ENCODE data around the gene ITGB6.

Gene ITGB6

DNA sequence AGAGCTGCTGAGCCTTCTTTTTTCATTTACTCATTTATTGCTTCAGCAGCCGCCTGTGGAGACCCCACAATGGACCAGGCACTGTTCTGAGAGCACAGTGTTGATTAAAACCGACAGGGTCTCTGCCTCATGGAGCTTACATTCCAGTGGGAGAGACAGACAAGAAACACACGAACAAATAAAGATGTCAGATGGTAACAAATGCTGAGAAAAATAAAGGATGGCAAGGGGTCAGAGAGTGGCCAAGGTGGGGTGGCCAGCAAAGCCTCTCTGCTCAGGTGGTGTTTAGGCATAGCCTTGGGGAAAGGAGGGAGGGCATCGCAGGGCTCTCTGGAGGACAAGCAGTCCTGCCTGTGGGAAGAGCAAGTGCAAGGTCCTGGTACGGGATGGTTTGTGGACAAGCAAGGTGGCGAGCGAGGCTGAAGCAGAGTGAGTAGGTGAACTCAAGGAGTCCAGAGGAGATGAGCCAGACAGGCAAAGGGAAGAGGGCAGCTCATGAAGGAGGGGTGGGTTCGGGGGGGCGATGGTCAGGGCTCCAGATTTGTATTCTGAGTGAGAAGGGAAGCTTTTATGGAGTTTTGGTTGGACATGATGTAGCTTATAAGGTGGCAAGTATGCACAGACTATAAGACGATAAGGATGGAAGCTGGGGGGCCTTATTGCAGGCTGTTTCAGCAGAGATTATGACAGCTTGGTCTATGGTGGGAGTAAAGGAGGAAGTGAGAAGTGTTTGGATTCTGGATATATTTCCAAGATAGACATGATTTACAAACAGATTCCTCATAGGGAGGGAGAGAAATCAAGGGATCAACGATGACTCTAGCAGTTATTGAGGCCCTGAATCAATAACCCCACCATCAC lies 8.8 kb upstream of the ITGB6 start:
- H3K9me3 ChIP-seq (ENCODE audit: control insufficient read depth, low read length), result no peaks in the 10 kb centered on the region
- no peak overlapping the region for H3K4me3 ChIP-seq (ENCODE audit: low read depth, low read length)
- H3K9ac ChIP-seq, result no peak overlapping the region
- H3K27me3 ChIP-seq (ENCODE audit: control insufficient read depth, insufficient read depth, low read length), result no peaks in the 10 kb centered on the region
- H3K27ac ChIP-seq, result peak overlapping the region; percentile 48
- H2AFZ ChIP-seq, result peak overlapping the region; percentile 76
- H3K79me2 ChIP-seq, result no peaks in the 10 kb centered on the region
- no peak overlapping the region for H3K4me2 ChIP-seq (ENCODE audit: low read length)
- H3K4me1 ChIP-seq, result peaks cover 13% of the 10 kb centered on the region
- TF ChIP-seq, protein P1, sequence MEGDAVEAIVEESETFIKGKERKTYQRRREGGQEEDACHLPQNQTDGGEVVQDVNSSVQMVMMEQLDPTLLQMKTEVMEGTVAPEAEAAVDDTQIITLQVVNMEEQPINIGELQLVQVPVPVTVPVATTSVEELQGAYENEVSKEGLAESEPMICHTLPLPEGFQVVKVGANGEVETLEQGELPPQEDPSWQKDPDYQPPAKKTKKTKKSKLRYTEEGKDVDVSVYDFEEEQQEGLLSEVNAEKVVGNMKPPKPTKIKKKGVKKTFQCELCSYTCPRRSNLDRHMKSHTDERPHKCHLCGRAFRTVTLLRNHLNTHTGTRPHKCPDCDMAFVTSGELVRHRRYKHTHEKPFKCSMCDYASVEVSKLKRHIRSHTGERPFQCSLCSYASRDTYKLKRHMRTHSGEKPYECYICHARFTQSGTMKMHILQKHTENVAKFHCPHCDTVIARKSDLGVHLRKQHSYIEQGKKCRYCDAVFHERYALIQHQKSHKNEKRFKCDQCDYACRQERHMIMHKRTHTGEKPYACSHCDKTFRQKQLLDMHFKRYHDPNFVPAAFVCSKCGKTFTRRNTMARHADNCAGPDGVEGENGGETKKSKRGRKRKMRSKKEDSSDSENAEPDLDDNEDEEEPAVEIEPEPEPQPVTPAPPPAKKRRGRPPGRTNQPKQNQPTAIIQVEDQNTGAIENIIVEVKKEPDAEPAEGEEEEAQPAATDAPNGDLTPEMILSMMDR (IDR thresholded peaks at IDR 0.05), result no peak
- H3K36me3 ChIP-seq (ENCODE audit: control insufficient read depth, insufficient read depth, low read length), result no peaks in the 10 kb centered on the region

DNA sequence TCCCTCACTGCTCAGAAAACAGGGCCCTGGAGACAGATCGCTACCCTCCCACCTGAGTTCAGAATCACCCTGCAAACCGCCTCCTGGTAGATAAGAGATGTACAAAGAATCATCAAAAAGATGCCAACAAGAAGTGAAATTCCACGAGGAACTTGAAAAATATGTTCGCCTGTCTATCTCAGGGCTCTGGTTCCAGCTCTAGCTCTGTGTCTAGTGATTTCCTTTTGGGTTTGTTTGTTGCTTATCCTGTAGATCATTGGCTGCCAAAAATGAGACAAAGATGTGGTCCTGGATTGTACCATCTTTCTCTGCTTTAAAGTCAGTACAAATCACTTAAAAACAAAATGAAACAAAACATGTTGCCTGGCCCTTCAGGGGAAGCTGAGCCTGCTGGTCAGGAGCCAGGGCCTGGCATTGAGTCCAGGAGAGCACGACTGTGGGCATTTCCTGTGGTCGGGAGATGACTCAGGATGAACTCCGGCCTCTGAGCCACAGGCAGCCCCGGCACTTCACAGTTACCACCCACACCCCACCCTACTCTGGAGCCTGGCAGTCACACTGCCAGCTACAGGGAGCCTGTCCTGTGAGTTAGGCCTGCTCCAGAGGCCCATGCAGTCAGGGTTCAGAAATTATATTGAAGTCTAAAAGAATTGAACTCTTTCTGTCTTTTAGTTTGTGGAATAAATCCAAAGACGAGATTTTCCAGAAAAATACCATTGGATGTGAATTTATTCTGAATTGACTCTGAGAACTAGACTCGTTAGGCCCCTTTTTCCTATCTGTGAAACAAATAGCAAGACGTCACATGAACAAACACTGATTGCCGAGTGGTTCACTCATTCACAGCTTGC lies 8.0 kb upstream of the ITGB6 start:
- Histone ChIP-seq H3K27ac (peak overlapping the region; percentile 48), H3K4me1 (peaks cover 13% of the 10 kb centered on the region), H3K9ac (no peak overlapping the region), H3K79me2 (no peaks in the 10 kb centered on the region), H3K9me3 (ENCODE audit: control insufficient read depth, low read length) (no peaks in the 10 kb centered on the region), H3K36me3 (ENCODE audit: control insufficient read depth, insufficient read depth, low read length) (no peaks in the 10 kb centered on the region), H3K4me3 (ENCODE audit: low read depth, low read length) (no peak overlapping the region), H3K27me3 (ENCODE audit: control insufficient read depth, insufficient read depth, low read length) (no peaks in the 10 kb centered on the region), H2AFZ (peak overlapping the region; percentile 76), H3K4me2 (ENCODE audit: low read length) (no peak overlapping the region)
- TF ChIP-seq, protein P1 (IDR thresholded peaks at IDR 0.05), result no peak

DNA sequence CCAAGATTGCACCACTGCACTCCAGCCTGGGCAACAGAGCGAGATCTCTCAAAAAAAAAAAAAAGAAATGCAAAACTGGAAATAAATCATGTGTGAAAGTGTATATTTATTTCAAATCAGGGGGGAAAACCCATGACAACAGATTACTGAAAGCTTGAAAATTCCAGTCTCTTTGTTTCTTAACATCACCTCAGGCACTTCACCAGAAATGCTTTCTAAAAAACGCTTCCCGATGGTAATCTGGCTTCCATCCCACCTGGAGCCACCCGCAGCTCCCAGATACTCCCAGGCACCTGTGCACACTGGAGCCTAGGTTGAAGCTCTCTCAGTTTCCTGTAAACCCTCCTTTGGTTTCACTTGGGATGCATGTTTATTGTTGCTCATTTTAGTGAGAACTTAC lies 7.2 kb upstream of the ITGB6 start:
- TF ChIP-seq, protein P1 (IDR thresholded peaks at IDR 0.05), result no peak
- H3K9me3 ChIP-seq (ENCODE audit: control insufficient read depth, low read length), result no peaks in the 10 kb centered on the region
- H3K4me2 ChIP-seq (ENCODE audit: low read length), result no peak overlapping the region
- H3K27me3 ChIP-seq (ENCODE audit: control insufficient read depth, insufficient read depth, low read length), result no peaks in the 10 kb centered on the region
- H3K4me3 ChIP-seq (ENCODE audit: low read depth, low read length), result no peak overlapping the region
- no peak overlapping the region for H3K27ac ChIP-seq
- no peak overlapping the region for H2AFZ ChIP-seq
- no peaks in the 10 kb centered on the region for H3K36me3 ChIP-seq (ENCODE audit: control insufficient read depth, insufficient read depth, low read length)
- no peak overlapping the region for H3K9ac ChIP-seq
- no peaks in the 10 kb centered on the region for H3K79me2 ChIP-seq
- H3K4me1 ChIP-seq, result peaks cover 16% of the 10 kb centered on the region

DNA sequence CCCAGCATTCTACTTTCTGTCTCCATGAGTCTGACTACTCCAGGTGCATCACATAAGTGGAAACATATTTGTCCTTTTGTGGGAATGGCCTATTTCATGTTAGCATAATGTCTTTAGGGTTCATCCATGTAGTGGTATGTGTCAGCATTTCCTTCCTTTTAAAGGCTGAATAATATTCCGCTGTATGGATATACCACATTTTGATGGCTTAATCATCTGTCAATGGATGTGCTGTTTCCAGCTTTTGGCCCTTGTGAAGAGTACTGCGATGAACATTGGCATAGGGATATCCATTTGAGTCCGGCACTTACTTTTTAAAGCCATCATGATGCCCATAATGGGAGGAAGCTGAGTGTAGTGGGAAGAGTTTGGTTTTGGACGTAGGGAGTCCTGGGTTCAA lies 6.4 kb upstream of the ITGB6 start:
- no peak overlapping the region for H2AFZ ChIP-seq
- H3K27me3 ChIP-seq (ENCODE audit: control insufficient read depth, insufficient read depth, low read length), result no peaks in the 10 kb centered on the region
- no peaks in the 10 kb centered on the region for H3K36me3 ChIP-seq (ENCODE audit: control insufficient read depth, insufficient read depth, low read length)
- H3K9me3 ChIP-seq (ENCODE audit: control insufficient read depth, low read length), result no peaks in the 10 kb centered on the region
- TF ChIP-seq, protein P1 (IDR thresholded peaks at IDR 0.05), result no peak
- H3K4me1 ChIP-seq, result peaks cover 25% of the 10 kb centered on the region
- H3K4me2 ChIP-seq (ENCODE audit: low read length), result no peak overlapping the region
- no peak overlapping the region for H3K27ac ChIP-seq
- H3K4me3 ChIP-seq (ENCODE audit: low read depth, low read length), result no peak overlapping the region
- no peak overlapping the region for H3K9ac ChIP-seq
- no peaks in the 10 kb centered on the region for H3K79me2 ChIP-seq

Data from parathyroid adenoma (tissue), 2 donors.